GM21717 (cell line): ENCODE data around the gene C16orf74.

Source experiments
- ATAC-seq: cut with Tn5 transposase; IDR thresholded peaks from one replicate; pipeline ENCODE4 v1.9.1; 2021; ENCODE audit warnings: mild to moderate bottlenecking, moderate library complexity; ENCODE audit not compliant: unreplicated experiment

C16orf74 gene

GRCh38 chr16:85719605-85720301, 31.1 kb downstream of the C16orf74 start:
- no peak for ATAC-seq

DNA sequence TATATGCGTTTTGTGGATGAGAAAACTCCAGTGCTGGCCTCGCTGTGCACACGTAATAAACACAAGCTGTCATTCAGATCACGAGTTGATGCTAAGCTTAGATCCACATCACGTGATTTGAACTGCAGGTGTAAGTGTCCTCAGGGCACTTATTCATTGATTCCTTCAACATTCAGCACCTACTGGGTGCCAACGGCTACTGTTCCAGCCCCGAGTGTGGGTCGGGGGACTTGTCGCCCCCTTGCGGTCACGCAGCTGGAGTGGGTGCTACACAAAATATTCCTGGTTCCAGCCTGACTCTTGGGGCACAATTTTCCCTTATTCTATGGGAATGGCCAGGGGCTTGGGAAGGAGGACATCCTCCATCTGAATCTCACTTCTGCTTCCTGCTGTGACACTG, 32.2 kb downstream of the C16orf74 start:
- ATAC-seq = no peak

- ATAC-seq = no peak
Measured at GRCh38 chr16:85718153-85718477, 32.8 kb downstream of the C16orf74 start.

GRCh38 chr16:85717393-85718152, 33.3 kb downstream of the C16orf74 start:
- no peak for ATAC-seq

- ATAC-seq = no peak
Measured at GRCh38 chr16:85716680-85717038, 34.2 kb downstream of the C16orf74 start.

DNA sequence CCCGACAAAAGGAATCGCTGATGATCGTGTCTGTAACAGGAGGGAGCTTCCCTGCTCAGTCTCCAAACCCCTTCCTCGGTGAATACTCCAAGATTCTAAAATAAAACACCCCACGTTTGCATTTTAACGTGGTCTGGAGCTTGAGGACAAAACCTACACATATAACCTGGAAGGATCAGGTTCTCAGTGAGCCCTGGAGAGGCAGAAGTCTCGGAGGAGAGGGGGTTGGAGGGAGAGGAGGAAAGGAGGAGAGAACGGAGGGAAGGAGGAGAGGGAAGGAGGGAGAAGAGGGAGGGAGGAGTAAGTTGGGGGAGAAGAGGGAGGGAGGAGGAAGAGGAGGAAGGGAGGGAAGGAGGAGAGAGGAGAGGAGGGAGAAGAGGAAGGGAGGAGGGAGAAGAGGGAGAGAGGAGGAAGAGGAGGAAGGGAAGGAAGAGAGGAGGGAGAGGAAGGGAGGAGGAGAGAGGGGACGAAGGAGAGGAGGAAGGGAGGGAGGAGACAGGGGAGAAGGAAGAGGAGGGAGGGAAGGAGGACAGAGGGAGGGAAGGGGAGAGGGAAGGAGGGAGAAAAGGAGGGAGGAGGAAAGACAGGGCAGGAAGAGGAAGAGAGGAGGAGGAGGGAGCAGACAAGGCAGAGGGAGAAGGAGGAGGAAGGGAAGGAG, 34.7 kb downstream of the C16orf74 start:
- ATAC-seq = no peak

GRCh38 chr16:85715169-85716021, 35.5 kb downstream of the C16orf74 start:
- no peak for ATAC-seq

DNA sequence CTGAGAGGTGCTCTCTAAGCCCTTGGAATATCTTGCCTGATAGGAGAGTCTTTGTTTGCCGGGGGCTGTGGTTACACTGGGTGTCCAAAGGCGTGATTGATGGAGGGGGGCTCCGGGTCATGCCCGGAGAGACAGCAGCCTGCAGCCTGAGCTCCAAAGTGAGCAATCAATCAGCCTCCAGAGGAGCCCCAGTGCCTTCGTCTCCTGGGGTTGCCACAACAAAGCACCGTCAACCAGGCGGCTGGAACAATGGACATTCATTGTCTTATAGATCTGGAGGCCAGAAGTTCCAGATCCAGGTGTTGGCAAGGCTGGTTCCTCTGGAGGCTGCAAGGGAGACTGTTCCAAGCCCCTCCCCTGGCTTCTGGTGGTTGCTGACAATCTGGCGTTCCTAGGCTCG, 38.1 kb downstream of the C16orf74 start:
- no peak for ATAC-seq

GRCh38 chr16:85711982-85712587, 38.8 kb downstream of the C16orf74 start:
- no peak for ATAC-seq

- ATAC-seq = no peak
Measured at GRCh38 chr16:85710732-85711131, 40.2 kb downstream of the C16orf74 start.

- ATAC-seq = no peak
Measured at GRCh38 chr16:85709766-85710585, 40.9 kb downstream of the C16orf74 start.

GRCh38 chr16:85708338-85708737, 42.6 kb downstream of the C16orf74 start:
- no peak for ATAC-seq

GRCh38 chr16:85707528-85708095, 43.3 kb downstream of the C16orf74 start:
- ATAC-seq = no peak

GRCh38 chr16:85706449-85707034, 44.4 kb downstream of the C16orf74 start:
- ATAC-seq = no peak

- no peak for ATAC-seq
Measured at GRCh38 chr16:85704900-85705846, 45.7 kb downstream of the C16orf74 start.

DNA sequence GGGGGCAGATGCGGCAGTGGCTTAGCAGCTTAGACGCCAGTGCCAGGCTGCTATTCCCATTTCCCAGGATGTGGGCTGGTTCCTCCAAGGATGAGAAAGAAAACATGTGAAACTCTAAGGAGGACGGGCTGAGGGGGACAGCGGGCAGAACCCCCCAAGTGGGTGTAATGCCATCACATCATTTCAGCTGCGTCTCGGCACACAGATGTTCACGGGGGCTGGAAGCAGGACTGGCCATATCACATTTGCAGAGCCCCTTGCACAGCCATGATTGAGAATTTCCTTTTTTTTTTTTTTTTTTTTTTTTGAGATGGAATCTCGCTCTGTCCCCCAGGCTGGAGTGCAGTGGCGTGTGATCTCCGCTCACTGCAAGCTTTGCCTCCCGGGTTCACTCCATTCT, 46.9 kb downstream of the C16orf74 start:
- ATAC-seq = no peak

DNA sequence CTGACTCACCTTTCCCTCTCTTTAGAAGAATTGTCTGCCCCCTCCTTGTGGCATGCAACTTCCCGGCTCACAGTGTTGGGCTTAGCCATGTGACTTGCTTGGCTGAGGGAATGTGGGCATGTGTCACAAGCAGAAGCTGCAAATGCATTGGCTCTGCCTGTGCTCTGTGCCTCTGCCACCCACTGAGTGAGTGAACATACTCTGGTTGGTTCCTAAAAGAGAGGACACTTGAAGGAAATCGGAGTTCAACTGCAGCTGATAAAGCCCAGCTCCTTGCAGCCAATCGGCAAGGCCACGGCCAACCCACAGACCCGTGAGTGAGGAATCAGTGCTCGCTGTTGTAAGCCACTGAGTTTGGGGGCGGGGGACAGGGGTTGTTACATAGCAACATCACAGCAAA, 51.3 kb downstream of the C16orf74 start:
- ATAC-seq = no peak

- ATAC-seq = no peak
Measured at GRCh38 chr16:85698935-85699558, 51.8 kb downstream of the C16orf74 start.
